Tibial nerve (tissue), 4 donors: ENCODE measurements around the gene SNRNP48.

Experiments
- CTCF ChIP-seq, 5 experiments: fragments of 200-600 bp in 3 of 5; fragments of 450-650 bp in 2 of 5; sonication (generic) in 3 of 5; IDR thresholded peaks; one replicate each; pipeline ENCODE4 v1.5.1; 2016 to 2019; ENCODE audit warnings: antibody characterized with exemption in 5 of 5, mild to moderate bottlenecking in 3 of 5, moderate library complexity in 2 of 5
- EP300 ChIP-seq, 2 donors: sonication (generic); formaldehyde crosslinking; IDR thresholded peaks; one replicate each; pipeline ENCODE4 v1.6.1; 2017; ENCODE audit warnings: antibody characterized with exemption in 2 of 2, mild to moderate bottlenecking in 1 of 2

- TF ChIP-seq EP300 (IDR thresholded peaks at IDR 0.05): no peak
- TF ChIP-seq CTCF (IDR thresholded peaks at IDR 0.05): no peak
Measured at GRCh38 chr6:7569082-7569481, 20.9 kb upstream of the SNRNP48 start.
